Glutamatergic neuron (in vitro differentiated cells): ENCODE data around the gene TMPRSS3. TPM values are rescaled to one million over a fixed set of nuclear protein-coding genes. Genes with fewer than 3 reads are reported as not detected.

ENCODE experiments used
- DNase-seq: peaks from one replicate; pipeline ENCODE4 v3.0.0; 2022
- H3K27ac Mint-ChIP-seq: one replicate; pipeline ENCODE4 v1.8.0; 2020; ENCODE audit warnings: mild to moderate bottlenecking, mixed read lengths, inconsistent platforms; ENCODE audit not compliant: unreplicated experiment
- H3K27me3 Mint-ChIP-seq: one replicate; pipeline ENCODE4 v1.8.0; 2020; ENCODE audit warnings: mild to moderate bottlenecking, moderate library complexity, mixed read lengths, inconsistent platforms; ENCODE audit not compliant: unreplicated experiment
- H3K36me3 Mint-ChIP-seq: one replicate; pipeline ENCODE4 v1.8.0; 2020; ENCODE audit warnings: mild to moderate bottlenecking, mixed read lengths, inconsistent platforms; ENCODE audit not compliant: unreplicated experiment
- H3K4me1 Mint-ChIP-seq: one replicate; pipeline ENCODE4 v1.8.0; 2020; ENCODE audit warnings: mild to moderate bottlenecking, low read depth, mixed read lengths, inconsistent platforms; ENCODE audit not compliant: unreplicated experiment
- H3K4me3 Mint-ChIP-seq: one replicate; pipeline ENCODE4 v1.8.0; 2020; ENCODE audit warnings: mild to moderate bottlenecking, mixed read lengths, inconsistent platforms; ENCODE audit not compliant: unreplicated experiment
- H3K9me3 Mint-ChIP-seq: one replicate; pipeline ENCODE4 v1.8.0; 2020; ENCODE audit warnings: mild to moderate bottlenecking, moderate library complexity, mixed read lengths, inconsistent platforms; ENCODE audit not compliant: unreplicated experiment
- CTCF ChIP-seq: fragments of 200-600 bp; sonication (generic); IDR thresholded peaks from one replicate; pipeline ENCODE4 v1.5.0; 2021; ENCODE audit not compliant: partially characterized antibody, unreplicated experiment
- total RNA-seq: library from RNA; stranded (reverse); fragmentation: NEBNext Ultra II Directional; extraction: Animal tissue kit (Norgen Biotek cat#: 25700); gene quantifications from one replicate; pipeline ENCODE4 v1.2.1, GENCODE V29; 2021; ENCODE audit not compliant: unreplicated experiment

Gene TMPRSS3
- total RNA-seq, 1 donor from 2014 or later = 0.71 TPM

GRCh38 chr21:42337830-42338728 is 57.8 kb downstream of the TMPRSS3 start:
- Mint-ChIP-seq H3K4me1 (peaks cover 18% of the 10 kb centered on the region), H3K36me3 (no peaks in the 10 kb centered on the region), H3K9me3 (peaks cover 2% of the 10 kb centered on the region), H3K4me3 (peak overlapping the region; percentile 11), H3K27me3 (no peaks in the 10 kb centered on the region), H3K27ac (peak overlapping the region; percentile 75)
- peak; percentile 58 for TF ChIP-seq CTCF
- peak; percentile 83 for DNase-seq

- Mint-ChIP-seq H3K27ac (peak overlapping the region; percentile 75), H3K36me3 (peaks cover 4% of the 10 kb centered on the region), H3K27me3 (no peaks in the 10 kb centered on the region), H3K4me1 (peaks cover 18% of the 10 kb centered on the region), H3K4me3 (no peak overlapping the region), H3K9me3 (no peaks in the 10 kb centered on the region)
- no peak for TF ChIP-seq CTCF
- DNase-seq = no peak
Measured at GRCh38 chr21:42337276-42337675, 58.6 kb downstream of the TMPRSS3 start.

- no peak for TF ChIP-seq CTCF
- Mint-ChIP-seq H3K9me3 (no peaks in the 10 kb centered on the region), H3K4me1 (peaks cover 18% of the 10 kb centered on the region), H3K27me3 (no peaks in the 10 kb centered on the region), H3K36me3 (peaks cover 16% of the 10 kb centered on the region), H3K4me3 (no peak overlapping the region), H3K27ac (no peak overlapping the region)
- DNase-seq = no peak
Measured at GRCh38 chr21:42336054-42336453, 59.8 kb downstream of the TMPRSS3 start.

- no peak for DNase-seq
- Mint-ChIP-seq H3K27me3 (no peaks in the 10 kb centered on the region), H3K4me3 (no peak overlapping the region), H3K4me1 (peaks cover 3% of the 10 kb centered on the region), H3K36me3 (peaks cover 22% of the 10 kb centered on the region), H3K9me3 (no peaks in the 10 kb centered on the region), H3K27ac (no peak overlapping the region)
- TF ChIP-seq CTCF = no peak
Measured at GRCh38 chr21:42332557-42333317, 63.1 kb downstream of the TMPRSS3 start.
